H9 (cell line): ENCODE measurements around the gene CYGB. TPM values are rescaled to one million over a fixed set of nuclear protein-coding genes. Genes with fewer than 3 reads are reported as not detected.

Source experiments
- DNase-seq: peaks from one replicate; pipeline ENCODE4 v3.0.0-alpha.2; 2017
- H2AFZ ChIP-seq: one replicate; pipeline ENCODE4 v1.6.1; 2013; ENCODE audit warnings: mild to moderate bottlenecking, low read length, control low read depth, moderate library complexity
- H2AK5ac ChIP-seq: 2 replicates; pipeline ENCODE4 v1.6.1; 2013; ENCODE audit warnings: low read length, control low read depth, mixed read lengths; ENCODE audit not compliant: insufficient read length
- H2BK120ac ChIP-seq: one replicate; pipeline ENCODE4 v1.6.1; 2013; ENCODE audit warnings: low read depth, mild to moderate bottlenecking, low read length, control low read depth, inconsistent platforms; ENCODE audit not compliant: poor library complexity, severe bottlenecking
- H2BK12ac ChIP-seq: 2 replicates; pipeline ENCODE4 v1.6.1; 2013; ENCODE audit warnings: low read length, control low read depth, mixed read lengths, low read depth; ENCODE audit not compliant: insufficient read length
- H2BK15ac ChIP-seq: 2 replicates; pipeline ENCODE4 v1.6.1; 2013; ENCODE audit warnings: low read depth, low read length, control low read depth
- H2BK20ac ChIP-seq: one replicate; pipeline ENCODE4 v1.6.1; 2013; ENCODE audit warnings: low read depth, mild to moderate bottlenecking, low read length, control low read depth, inconsistent platforms; ENCODE audit not compliant: poor library complexity, severe bottlenecking
- H2BK5ac ChIP-seq: 2 replicates; pipeline ENCODE4 v1.6.1; 2013; ENCODE audit warnings: low read length, control low read depth, mixed read lengths; ENCODE audit not compliant: insufficient read length
- H3K14ac ChIP-seq: 2 replicates; pipeline ENCODE4 v1.6.1; 2013; ENCODE audit warnings: low read length, control low read depth; ENCODE audit not compliant: insufficient read depth
- H3K18ac ChIP-seq: 2 replicates; pipeline ENCODE4 v1.6.1; 2013; ENCODE audit warnings: low read depth, mild to moderate bottlenecking, mixed read lengths, low read length, control low read depth; ENCODE audit not compliant: insufficient read length
- H3K23ac ChIP-seq: 2 replicates; pipeline ENCODE4 v1.6.1; 2013; ENCODE audit warnings: low read length, control low read depth, mixed read lengths, low read depth; ENCODE audit not compliant: insufficient read length
- H3K23me2 ChIP-seq: 2 replicates; pipeline ENCODE4 v1.6.1; 2013; ENCODE audit warnings: low read depth, mild to moderate bottlenecking, mixed read lengths, low read length, control low read depth; ENCODE audit not compliant: insufficient read length, poor library complexity, severe bottlenecking
- H3K27ac ChIP-seq: 2 replicates; pipeline ENCODE4 v1.5.1; 2013; ENCODE audit warnings: low read length, control low read depth, mixed read lengths, low read depth; ENCODE audit not compliant: insufficient read length
- H3K27me3 ChIP-seq: 2 replicates; pipeline ENCODE4 v1.6.1; 2013; ENCODE audit warnings: low read length, control low read depth, inconsistent platforms; ENCODE audit not compliant: insufficient read depth
- H3K4ac ChIP-seq: 2 replicates; pipeline ENCODE4 v1.6.1; 2013; ENCODE audit warnings: low read depth, mild to moderate bottlenecking, control low read depth, inconsistent platforms, low read length, moderate library complexity
- H3K4me1 ChIP-seq: 2 replicates; pipeline ENCODE4 v1.6.1; 2013; ENCODE audit warnings: low read length, control low read depth, inconsistent platforms; ENCODE audit not compliant: insufficient read depth
- H3K4me2 ChIP-seq: 2 replicates; pipeline ENCODE4 v1.6.1; 2013; ENCODE audit warnings: low read length, control low read depth, mixed read lengths; ENCODE audit not compliant: insufficient read length, insufficient read depth
- H3K56ac ChIP-seq: 2 replicates; pipeline ENCODE4 v1.6.1; 2013; ENCODE audit warnings: low read depth, mild to moderate bottlenecking, mixed read lengths, low read length, control low read depth; ENCODE audit not compliant: insufficient read length
- H3K79me1 ChIP-seq: 2 replicates; pipeline ENCODE4 v1.6.1; 2013; ENCODE audit warnings: low read depth, mild to moderate bottlenecking, moderate library complexity, low read length, control low read depth, inconsistent platforms; ENCODE audit not compliant: insufficient read depth, poor library complexity, severe bottlenecking
- H3K79me2 ChIP-seq: 2 replicates; pipeline ENCODE4 v1.6.1; 2013; ENCODE audit warnings: low read length, control low read depth, inconsistent platforms; ENCODE audit not compliant: insufficient read depth
- H3K9ac ChIP-seq: 2 replicates; pipeline ENCODE4 v1.6.1; 2013; ENCODE audit warnings: low read length, control low read depth, mixed read lengths; ENCODE audit not compliant: insufficient read length; ENCODE audit errors: extremely low read depth
- H3K9me3 ChIP-seq: one replicate; pipeline ENCODE4 v1.6.1; 2013; ENCODE audit warnings: low read depth, low read length, inconsistent platforms; ENCODE audit not compliant: control insufficient read depth
- H3T11ph ChIP-seq: one replicate; pipeline ENCODE4 v1.6.1; 2013; ENCODE audit warnings: mild to moderate bottlenecking, low read length, control low read depth, inconsistent platforms
- H4K20me1 ChIP-seq: one replicate; pipeline ENCODE4 v1.6.1; 2013; ENCODE audit not compliant: control insufficient read depth, insufficient read length, insufficient read depth
- H4K5ac ChIP-seq: 2 replicates; pipeline ENCODE4 v1.6.1; 2013; ENCODE audit warnings: low read depth, mild to moderate bottlenecking, mixed read lengths, low read length, control low read depth; ENCODE audit not compliant: insufficient read length
- H4K8ac ChIP-seq: replicated peaks from 2 replicates; pipeline ENCODE4 v1.6.1; 2013; ENCODE audit warnings: low read length, control low read depth, mixed read lengths, low read depth; ENCODE audit not compliant: insufficient read length
- H4K91ac ChIP-seq: 2 replicates; pipeline ENCODE4 v1.6.1; 2013; ENCODE audit warnings: low read depth, mild to moderate bottlenecking, moderate library complexity, mixed read lengths, low read length, control low read depth; ENCODE audit not compliant: insufficient read length
- H3K27ac Mint-ChIP-seq, 3 experiments: 2 replicates in 2 of 3; 3 replicates in 1 of 3; pipeline ENCODE4 v1.8.0; 2020 to 2021; ENCODE audit warnings: mixed read lengths in 3 of 3, mild to moderate bottlenecking in 1 of 3, moderate library complexity in 1 of 3
- H3K27me3 Mint-ChIP-seq: 2 replicates; pipeline ENCODE4 v1.8.0; 2021; ENCODE audit warnings: low read depth, mild to moderate bottlenecking, moderate library complexity, mixed read lengths
- H3K36me3 Mint-ChIP-seq, 3 experiments: 2 replicates in 2 of 3; 3 replicates in 1 of 3; pipeline ENCODE4 v1.8.0; 2020 to 2021; ENCODE audit warnings: low read depth in 3 of 3, mixed read lengths in 3 of 3; ENCODE audit not compliant: insufficient read depth in 1 of 3
- H3K4me1 Mint-ChIP-seq, 2 experiments: 2 replicates each; pipeline ENCODE4 v1.8.0; 2020; ENCODE audit warnings: mixed read lengths in 2 of 2
- H3K4me3 Mint-ChIP-seq, 2 experiments: 2 replicates in 1 of 2; 3 replicates in 1 of 2; pipeline ENCODE4 v1.8.0; 2020 to 2021; ENCODE audit warnings: mild to moderate bottlenecking in 2 of 2, mixed read lengths in 2 of 2, moderate library complexity in 1 of 2
- H3K9me3 Mint-ChIP-seq, 2 experiments: 2 replicates in 1 of 2; 3 replicates in 1 of 2; pipeline ENCODE4 v1.8.0; 2020; ENCODE audit warnings: mild to moderate bottlenecking in 2 of 2, mixed read lengths in 2 of 2, moderate library complexity in 1 of 2
- CTCF ChIP-seq: fragments of 200-600 bp; sonication (generic); conservative IDR thresholded peaks from 3 replicates; pipeline ENCODE4 v1.8.0; 2021; ENCODE audit warnings: antibody characterized with exemption, mild to moderate bottlenecking
- WGBS: extraction: QIAGEN DNeasy Blood & Tissue Kit; methylation state at CpG from one replicate; pipeline ENCODE4 v1.1.7; 2013; ENCODE audit warnings: missing lambda C conversion rate, low lambda C conversion rate, mixed read lengths; ENCODE audit not compliant: insufficient read length; ENCODE audit errors: extremely low coverage; 5-methylcytosine and 5-hydroxymethylcytosine counted together
- total RNA-seq: library from RNA; stranded (reverse); gene quantifications from 2 replicates; pipeline ENCODE4 v1.2.1, GENCODE V29; 2021

CYGB gene
- total RNA-seq, 1 experiment from 2014 or later = 2.4 TPM

GRCh38 chr17:76528528-76529223 lies 8.8 kb downstream of the CYGB start:
- H3K14ac ChIP-seq = no peak overlapping the region
- H3K18ac ChIP-seq = no peak overlapping the region
- H3K9ac ChIP-seq = no peak overlapping the region
- H2BK20ac ChIP-seq = no peak overlapping the region
- H2BK12ac ChIP-seq = no peak overlapping the region
- Mint-ChIP-seq H3K4me3 (no peak overlapping the region), H3K9me3 (no peaks in the 10 kb centered on the region; a peak in 1 of 5 replicates), H3K36me3 (no peaks in the 10 kb centered on the region), H3K27me3 (peaks cover 25% of the 10 kb centered on the region), H3K27ac (no peak overlapping the region), H3K4me1 (peaks cover 20 to 36% of the 10 kb centered on the region in 2 experiments)
- H4K91ac ChIP-seq = no peak overlapping the region
- no CpG with 5 or more reads among the region's 31 CpGs for WGBS
- no peaks in the 10 kb centered on the region for H3K9me3 ChIP-seq
- no peak overlapping the region for H3K4me2 ChIP-seq
- H4K8ac ChIP-seq = no peak overlapping the region
- no peak overlapping the region for H2AK5ac ChIP-seq
- H3K27ac ChIP-seq = no peak overlapping the region
- H3K23ac ChIP-seq = no peak overlapping the region
- no peaks in the 10 kb centered on the region for H3K23me2 ChIP-seq
- H3K4ac ChIP-seq = no peak overlapping the region
- DNase-seq = no peak
- TF ChIP-seq CTCF = 0 out of 3 replicates have a peak, but pooled peaks have one; percentile 11
- H3T11ph ChIP-seq = no peak overlapping the region
- no peak overlapping the region for H2BK120ac ChIP-seq
- H3K27me3 ChIP-seq = no peaks in the 10 kb centered on the region
- no peak overlapping the region for H2AFZ ChIP-seq
- H2BK5ac ChIP-seq = no peak overlapping the region
- peaks cover 4% of the 10 kb centered on the region; the same call in 1 of the 2 replicates for H3K4me1 ChIP-seq
- no peak overlapping the region for H3K56ac ChIP-seq
- H4K20me1 ChIP-seq = peaks cover 3% of the 10 kb centered on the region
- H2BK15ac ChIP-seq = no peak overlapping the region
- no peaks in the 10 kb centered on the region for H3K79me2 ChIP-seq
- no peak overlapping the region for H4K5ac ChIP-seq
- H3K79me1 ChIP-seq = no peaks in the 10 kb centered on the region
